ENCODE measurements around the gene COL6A2. TPM values are rescaled to one million over a fixed set of nuclear protein-coding genes. Genes with fewer than 3 reads are reported as not detected.

The COL6A2 gene
- total and polyA plus RNA-seq, 4 donors: 88.8 to 466 (median 185) TPM

GRCh38 chr21:46092811-46093667, 4.9 kb upstream of the COL6A2 start:
- Histone ChIP-seq H3K4me3 (ENCODE audit: low read depth, low read length) (no peak overlapping the region), H3K27me3 (ENCODE audit: control insufficient read depth, insufficient read depth, low read length) (peaks cover 4% of the 10 kb centered on the region), H3K27ac (ENCODE audit: low read depth, low read length) (peak overlapping the region; percentile 33), H3K4me1 (ENCODE audit: control insufficient read depth, insufficient read depth, low read length) (no peaks in the 10 kb centered on the region), H3K9me3 (ENCODE audit: control insufficient read depth, insufficient read depth, low read length) (peaks cover 2% of the 10 kb centered on the region), H3K36me3 (ENCODE audit: control insufficient read depth, insufficient read depth, low read length) (no peaks in the 10 kb centered on the region)
- 68% methylated on average over 10 of the region's 11 CpGs for WGBS (ENCODE audit: insufficient coverage)
- no peak for DNase-seq (ENCODE audit: low read depth in 4 of 6, low spot score in 6 of 6)

GRCh38 chr21:46093668-46094400, 4.1 kb upstream of the COL6A2 start:
- no peak overlapping the region for H3K27ac ChIP-seq (ENCODE audit: low read depth, low read length)
- DNase-seq (ENCODE audit: low read depth in 4 of 6, low spot score in 6 of 6): no peak
- H3K9me3 ChIP-seq (ENCODE audit: control insufficient read depth, insufficient read depth, low read length): peaks cover 2% of the 10 kb centered on the region
- no peak overlapping the region for H3K4me3 ChIP-seq (ENCODE audit: low read depth, low read length)
- H3K27me3 ChIP-seq (ENCODE audit: control insufficient read depth, insufficient read depth, low read length): peaks cover 5% of the 10 kb centered on the region
- WGBS (ENCODE audit: insufficient coverage): 83% methylated on average over 10 of the region's 11 CpGs
- peaks cover under 1% of the 10 kb centered on the region for H3K4me1 ChIP-seq (ENCODE audit: control insufficient read depth, insufficient read depth, low read length)
- H3K36me3 ChIP-seq (ENCODE audit: control insufficient read depth, insufficient read depth, low read length): no peaks in the 10 kb centered on the region

GRCh38 chr21:46094401-46095082, 3.4 kb upstream of the COL6A2 start:
- Histone ChIP-seq H3K27ac (ENCODE audit: low read depth, low read length) (no peak overlapping the region), H3K27me3 (ENCODE audit: control insufficient read depth, insufficient read depth, low read length) (peaks cover 12% of the 10 kb centered on the region), H3K4me3 (ENCODE audit: low read depth, low read length) (no peak overlapping the region), H3K4me1 (ENCODE audit: control insufficient read depth, insufficient read depth, low read length) (peaks cover 6% of the 10 kb centered on the region), H3K9me3 (ENCODE audit: control insufficient read depth, insufficient read depth, low read length) (peaks cover under 1% of the 10 kb centered on the region), H3K36me3 (ENCODE audit: control insufficient read depth, insufficient read depth, low read length) (no peaks in the 10 kb centered on the region)
- DNase-seq (ENCODE audit: low read depth in 4 of 6, low spot score in 6 of 6): no peak
- 75% methylated on average over 12 of the region's 14 CpGs for WGBS (ENCODE audit: insufficient coverage)

GRCh38 chr21:46095083-46095719, 2.7 kb upstream of the COL6A2 start:
- H3K27me3 ChIP-seq (ENCODE audit: control insufficient read depth, insufficient read depth, low read length): peaks cover 18% of the 10 kb centered on the region
- no peak overlapping the region for H3K4me3 ChIP-seq (ENCODE audit: low read depth, low read length)
- 83% methylated on average over 16 of the region's 16 CpGs for WGBS (ENCODE audit: insufficient coverage)
- H3K9me3 ChIP-seq (ENCODE audit: control insufficient read depth, insufficient read depth, low read length): no peaks in the 10 kb centered on the region
- no peak overlapping the region for H3K27ac ChIP-seq (ENCODE audit: low read depth, low read length)
- no peaks in the 10 kb centered on the region for H3K36me3 ChIP-seq (ENCODE audit: control insufficient read depth, insufficient read depth, low read length)
- no peak for DNase-seq (ENCODE audit: low read depth in 4 of 6, low spot score in 6 of 6)
- peaks cover 7% of the 10 kb centered on the region for H3K4me1 ChIP-seq (ENCODE audit: control insufficient read depth, insufficient read depth, low read length)

GRCh38 chr21:46095814-46096595, 1.9 kb upstream of the COL6A2 start:
- peaks cover 26% of the 10 kb centered on the region for H3K27me3 ChIP-seq (ENCODE audit: control insufficient read depth, insufficient read depth, low read length)
- 83% methylated on average over 12 of the region's 12 CpGs for WGBS (ENCODE audit: insufficient coverage)
- no peaks in the 10 kb centered on the region for H3K36me3 ChIP-seq (ENCODE audit: control insufficient read depth, insufficient read depth, low read length)
- H3K4me3 ChIP-seq (ENCODE audit: low read depth, low read length): no peak overlapping the region
- H3K4me1 ChIP-seq (ENCODE audit: control insufficient read depth, insufficient read depth, low read length): peaks cover 7% of the 10 kb centered on the region
- no peak overlapping the region for H3K27ac ChIP-seq (ENCODE audit: low read depth, low read length)
- no peaks in the 10 kb centered on the region for H3K9me3 ChIP-seq (ENCODE audit: control insufficient read depth, insufficient read depth, low read length)
- DNase-seq (ENCODE audit: low read depth in 4 of 6, low spot score in 6 of 6): no peak

- no peak overlapping the region for H3K4me3 ChIP-seq (ENCODE audit: low read depth, low read length)
- 88% methylated on average over 14 of the region's 16 CpGs for WGBS (ENCODE audit: insufficient coverage)
- peaks cover 26% of the 10 kb centered on the region for H3K27me3 ChIP-seq (ENCODE audit: control insufficient read depth, insufficient read depth, low read length)
- H3K4me1 ChIP-seq (ENCODE audit: control insufficient read depth, insufficient read depth, low read length): peaks cover 7% of the 10 kb centered on the region
- H3K9me3 ChIP-seq (ENCODE audit: control insufficient read depth, insufficient read depth, low read length): no peaks in the 10 kb centered on the region
- no peak overlapping the region for H3K27ac ChIP-seq (ENCODE audit: low read depth, low read length)
- H3K36me3 ChIP-seq (ENCODE audit: control insufficient read depth, insufficient read depth, low read length): no peaks in the 10 kb centered on the region
- DNase-seq (ENCODE audit: low read depth in 4 of 6, low spot score in 6 of 6): no peak
These were observed 1.1 kb upstream of the COL6A2 start for GRCh38 chr21:46096596-46097335.

GRCh38 chr21:46098303-46099141, 610 bp downstream of the COL6A2 start:
- Histone ChIP-seq H3K4me1 (ENCODE audit: control insufficient read depth, insufficient read depth, low read length) (peaks cover 7% of the 10 kb centered on the region), H3K27me3 (ENCODE audit: control insufficient read depth, insufficient read depth, low read length) (peaks cover 26% of the 10 kb centered on the region), H3K27ac (ENCODE audit: low read depth, low read length) (no peak overlapping the region), H3K9me3 (ENCODE audit: control insufficient read depth, insufficient read depth, low read length) (peaks cover 3% of the 10 kb centered on the region), H3K36me3 (ENCODE audit: control insufficient read depth, insufficient read depth, low read length) (no peaks in the 10 kb centered on the region), H3K4me3 (ENCODE audit: low read depth, low read length) (peak overlapping the region; percentile 33)
- 1% methylated on average over 82 of the region's 94 CpGs for WGBS (ENCODE audit: insufficient coverage)
- peak in 1 of 6 donors; percentile 22 for DNase-seq (ENCODE audit: low read depth in 4 of 6, low spot score in 6 of 6)

GRCh38 chr21:46099476-46099875, 1.6 kb downstream of the COL6A2 start:
- peaks cover 7% of the 10 kb centered on the region for H3K4me1 ChIP-seq (ENCODE audit: control insufficient read depth, insufficient read depth, low read length)
- peak overlapping the region; percentile 33 for H3K4me3 ChIP-seq (ENCODE audit: low read depth, low read length)
- WGBS (ENCODE audit: insufficient coverage): 40% methylated on average over 16 of the region's 18 CpGs
- DNase-seq (ENCODE audit: low read depth in 4 of 6, low spot score in 6 of 6): peak in 1 of 6 donors; percentile 4
- peaks cover 26% of the 10 kb centered on the region for H3K27me3 ChIP-seq (ENCODE audit: control insufficient read depth, insufficient read depth, low read length)
- H3K36me3 ChIP-seq (ENCODE audit: control insufficient read depth, insufficient read depth, low read length): no peaks in the 10 kb centered on the region
- H3K27ac ChIP-seq (ENCODE audit: low read depth, low read length): no peak overlapping the region
- peaks cover 5% of the 10 kb centered on the region for H3K9me3 ChIP-seq (ENCODE audit: control insufficient read depth, insufficient read depth, low read length)

Measured in spinal cord (tissue), 10 donors.